ENCODE measurements around the gene MYCBP2.

DNA sequence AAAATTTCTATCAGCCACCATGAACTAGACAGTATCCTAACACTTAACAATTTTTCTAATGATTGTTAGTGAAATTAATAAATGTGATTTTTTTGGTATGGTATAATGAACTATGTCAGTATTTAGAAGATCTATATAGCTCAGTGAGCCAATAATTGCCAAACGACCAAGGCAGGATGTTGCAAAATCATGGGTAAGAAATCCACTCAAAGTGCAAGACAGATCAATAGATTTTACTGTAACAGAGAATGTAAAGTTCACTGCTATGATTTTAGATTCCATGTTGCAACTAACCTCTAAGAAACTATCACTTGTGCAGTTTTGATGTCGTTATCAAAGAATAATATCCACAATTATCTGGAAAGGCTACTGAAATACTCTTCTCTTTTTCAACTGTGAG, 44.0 kb upstream of the MYCBP2 start:
- TF ChIP-seq, protein P1, sequence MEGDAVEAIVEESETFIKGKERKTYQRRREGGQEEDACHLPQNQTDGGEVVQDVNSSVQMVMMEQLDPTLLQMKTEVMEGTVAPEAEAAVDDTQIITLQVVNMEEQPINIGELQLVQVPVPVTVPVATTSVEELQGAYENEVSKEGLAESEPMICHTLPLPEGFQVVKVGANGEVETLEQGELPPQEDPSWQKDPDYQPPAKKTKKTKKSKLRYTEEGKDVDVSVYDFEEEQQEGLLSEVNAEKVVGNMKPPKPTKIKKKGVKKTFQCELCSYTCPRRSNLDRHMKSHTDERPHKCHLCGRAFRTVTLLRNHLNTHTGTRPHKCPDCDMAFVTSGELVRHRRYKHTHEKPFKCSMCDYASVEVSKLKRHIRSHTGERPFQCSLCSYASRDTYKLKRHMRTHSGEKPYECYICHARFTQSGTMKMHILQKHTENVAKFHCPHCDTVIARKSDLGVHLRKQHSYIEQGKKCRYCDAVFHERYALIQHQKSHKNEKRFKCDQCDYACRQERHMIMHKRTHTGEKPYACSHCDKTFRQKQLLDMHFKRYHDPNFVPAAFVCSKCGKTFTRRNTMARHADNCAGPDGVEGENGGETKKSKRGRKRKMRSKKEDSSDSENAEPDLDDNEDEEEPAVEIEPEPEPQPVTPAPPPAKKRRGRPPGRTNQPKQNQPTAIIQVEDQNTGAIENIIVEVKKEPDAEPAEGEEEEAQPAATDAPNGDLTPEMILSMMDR (conservative IDR thresholded peaks at IDR 0.05): no peak
- no peak for TF ChIP-seq EZH2 (IDR thresholded peaks at IDR 0.05; ENCODE audit: low read depth)
